AG04450 (cell line): Measurements from ENCODE around the gene CCDC74A. TPM values are rescaled to one million over a fixed set of nuclear protein-coding genes. Genes with fewer than 3 reads are reported as not detected.
"Not testable (repeated sequence)": the region's sequence is repeated elsewhere in the genome, so short reads cannot be mapped to it uniquely, and the experiment has no call there.

Source experiments
- CTCF ChIA-PET: fragments of 300-600, 350-600 bp; formaldehyde crosslinking; extraction: SDS; loops from one replicate; lab custom pipeline; 2022; ENCODE audit warnings: antibody characterized with exemption, inconsistent platforms; lab: Charles Lee
- POLR2A ChIA-PET: fragments of 350-600 bp; formaldehyde crosslinking; extraction: SDS; loops from one replicate; lab custom pipeline; 2021; ENCODE audit warnings: antibody characterized with exemption, inconsistent platforms; lab: Yijun Ruan, JAX
- DNase-seq: peaks from one replicate; pipeline ENCODE4 v3.0.0-alpha.2; 2011; ENCODE audit warnings: low read depth, low spot score
- H3K27ac ChIP-seq: one replicate; pipeline ENCODE4 v1.5.1; 2012; ENCODE audit warnings: low read depth, low read length, control low read depth
- H3K27me3 ChIP-seq: one replicate; pipeline ENCODE4 v1.6.0; 2012; ENCODE audit warnings: low read length; ENCODE audit not compliant: control insufficient read depth, insufficient read depth
- H3K4me3 ChIP-seq: 2 replicates; pipeline ENCODE4 v1.5.1; 2011; ENCODE audit warnings: mild to moderate bottlenecking, low read depth, low read length, control low read depth
- H3K9me3 ChIP-seq: 2 replicates; pipeline ENCODE4 v1.5.1; 2012; ENCODE audit warnings: low read length; ENCODE audit not compliant: control insufficient read depth, insufficient read depth
- polyA plus RNA-seq: library from polyadenylated mRNA; depleted of rRNA; stranded (reverse); fragments of >200 nt; gene quantifications from 2 replicates; pipeline ENCODE4 v1.2.3, GENCODE V29; 2011
- TF ChIP-seq, protein P1 (sequence below): IDR thresholded peaks from 2 replicates; pipeline ENCODE4 v1.5.1; 2011; ENCODE audit warnings: low read depth, low read length, control low read depth, inconsistent platforms

Gene CCDC74A
- polyA plus RNA-seq, 1 experiment: 4.0 TPM

DNA sequence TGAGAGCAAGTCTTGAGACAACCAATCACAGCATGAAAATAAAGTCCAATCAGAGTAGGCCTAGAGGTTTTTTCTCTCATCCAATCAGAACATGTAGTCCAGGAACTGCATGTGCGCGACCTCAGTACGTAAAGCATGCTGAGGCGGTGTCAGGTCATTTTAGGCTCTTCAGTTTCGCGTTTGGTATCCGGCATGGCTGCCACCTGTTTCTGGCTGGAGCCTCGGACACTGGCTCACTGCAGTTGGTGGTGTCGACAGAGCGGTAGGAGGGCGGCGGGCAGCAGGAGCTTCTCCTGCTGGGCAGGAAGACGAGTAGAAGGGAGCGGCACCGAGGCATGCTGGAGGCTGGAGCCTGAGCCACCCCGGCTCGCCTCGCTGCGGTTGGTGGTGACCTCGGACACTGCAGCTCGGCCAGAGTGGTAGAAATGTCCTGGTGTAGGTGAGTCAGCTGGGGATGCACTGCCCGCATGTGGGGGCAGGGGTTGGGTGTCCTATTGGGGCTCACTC is 15.8 kb downstream of the CCDC74A start:
- Histone ChIP-seq H3K27me3 (peaks cover 2% of the 10 kb centered on the region), H3K4me3 (no peak overlapping the region), H3K9me3 (peaks cover 3% of the 10 kb centered on the region; the same call in 1 of the 2 replicates), H3K27ac (no peak overlapping the region)
- ChIA-PET CTCF (no interaction called here), POLR2A (no interaction called here)
- DNase-seq: no peak
- TF ChIP-seq, protein P1, sequence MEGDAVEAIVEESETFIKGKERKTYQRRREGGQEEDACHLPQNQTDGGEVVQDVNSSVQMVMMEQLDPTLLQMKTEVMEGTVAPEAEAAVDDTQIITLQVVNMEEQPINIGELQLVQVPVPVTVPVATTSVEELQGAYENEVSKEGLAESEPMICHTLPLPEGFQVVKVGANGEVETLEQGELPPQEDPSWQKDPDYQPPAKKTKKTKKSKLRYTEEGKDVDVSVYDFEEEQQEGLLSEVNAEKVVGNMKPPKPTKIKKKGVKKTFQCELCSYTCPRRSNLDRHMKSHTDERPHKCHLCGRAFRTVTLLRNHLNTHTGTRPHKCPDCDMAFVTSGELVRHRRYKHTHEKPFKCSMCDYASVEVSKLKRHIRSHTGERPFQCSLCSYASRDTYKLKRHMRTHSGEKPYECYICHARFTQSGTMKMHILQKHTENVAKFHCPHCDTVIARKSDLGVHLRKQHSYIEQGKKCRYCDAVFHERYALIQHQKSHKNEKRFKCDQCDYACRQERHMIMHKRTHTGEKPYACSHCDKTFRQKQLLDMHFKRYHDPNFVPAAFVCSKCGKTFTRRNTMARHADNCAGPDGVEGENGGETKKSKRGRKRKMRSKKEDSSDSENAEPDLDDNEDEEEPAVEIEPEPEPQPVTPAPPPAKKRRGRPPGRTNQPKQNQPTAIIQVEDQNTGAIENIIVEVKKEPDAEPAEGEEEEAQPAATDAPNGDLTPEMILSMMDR: no peak

DNA sequence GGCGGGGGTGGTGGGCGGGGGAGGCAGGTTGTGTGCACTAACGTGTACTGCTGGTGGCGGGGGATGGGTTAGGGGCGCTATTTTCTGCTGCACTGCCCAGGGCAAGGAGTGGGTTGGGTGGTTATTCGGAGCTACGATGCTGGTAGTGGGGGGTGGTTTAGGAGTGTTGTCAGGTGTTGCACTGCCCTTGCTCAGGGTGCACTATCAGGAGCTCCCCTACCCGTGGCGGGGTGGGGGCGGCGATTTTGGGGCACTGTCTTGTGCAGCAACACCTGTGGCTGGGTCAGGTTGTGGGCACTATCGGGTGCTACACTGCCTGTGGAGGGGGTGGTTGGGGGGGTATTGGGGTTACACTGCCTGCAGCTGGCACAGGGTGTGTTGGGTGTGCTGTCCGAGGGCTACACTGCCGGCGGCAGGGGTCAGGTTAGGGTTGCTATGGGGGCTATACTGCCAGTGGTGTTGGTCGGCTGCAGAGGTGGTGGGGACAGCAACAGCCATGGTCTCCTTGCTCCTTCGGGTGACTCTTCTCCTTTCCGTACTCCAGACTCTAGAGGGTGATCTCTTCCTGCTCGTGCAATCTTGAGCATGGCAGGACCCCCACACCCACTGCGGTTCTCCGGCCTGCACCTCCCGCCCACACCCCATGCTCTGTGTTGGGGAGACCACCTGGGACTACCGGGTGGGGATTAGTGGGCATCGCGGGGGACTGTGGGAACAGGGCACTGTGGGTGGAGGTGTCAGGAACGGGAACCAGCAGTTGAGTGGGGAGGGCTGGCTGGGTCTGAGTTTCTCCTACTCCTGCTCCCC is 16.5 kb downstream of the CCDC74A start:
- H3K27ac ChIP-seq, DNase-seq, CTCF ChIA-PET, H3K9me3 ChIP-seq, H3K27me3 ChIP-seq, POLR2A ChIA-PET, H3K4me3 ChIP-seq: not testable (repeated sequence)

DNA sequence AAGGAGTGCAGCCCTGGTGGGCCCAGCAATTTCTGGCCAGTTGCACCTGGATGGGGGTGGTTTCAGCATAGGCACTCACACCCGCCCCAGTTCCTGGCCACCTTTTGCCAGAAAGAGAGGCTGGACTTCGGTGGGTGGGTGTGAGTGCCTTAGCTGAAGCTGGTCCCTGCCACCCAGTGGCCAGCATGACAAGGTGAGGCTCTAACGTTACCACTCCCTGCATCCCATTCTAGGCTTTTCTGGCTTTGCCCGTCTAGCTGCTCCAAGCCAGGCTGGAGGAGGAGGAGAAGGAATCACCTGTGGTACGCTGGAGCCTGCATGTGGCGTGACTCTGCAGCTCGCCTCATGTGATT is 17.1 kb downstream of the CCDC74A start:
- POLR2A ChIA-PET, H3K4me3 ChIP-seq, H3K27ac ChIP-seq, CTCF ChIA-PET, H3K27me3 ChIP-seq, DNase-seq, H3K9me3 ChIP-seq: not testable (repeated sequence)

DNA sequence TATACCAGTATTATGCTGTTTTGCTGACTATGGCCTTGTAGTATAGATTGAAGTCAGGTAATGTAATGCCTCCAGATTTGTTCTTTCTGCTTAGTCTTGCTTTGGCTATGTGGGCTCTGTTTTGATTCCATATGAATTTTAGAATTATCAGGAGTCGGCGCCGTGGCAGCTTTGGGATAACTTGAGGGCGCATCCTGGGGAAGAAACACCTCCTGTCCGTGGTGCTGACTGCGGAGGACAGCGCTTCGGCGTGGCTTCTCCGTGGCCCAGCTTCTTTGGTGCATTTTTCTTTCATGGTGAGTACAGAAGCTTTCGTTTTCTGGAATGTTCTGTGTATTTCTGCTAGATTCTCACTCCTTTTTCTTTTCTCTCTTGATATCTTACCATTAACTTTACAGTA is 25.2 kb downstream of the CCDC74A start:
- DNase-seq: no peak
- no peak overlapping the region for H3K27ac ChIP-seq
- TF ChIP-seq, protein P1: no peak
- no peaks in the 10 kb centered on the region for H3K9me3 ChIP-seq
- peaks cover 6% of the 10 kb centered on the region for H3K27me3 ChIP-seq
- no peak overlapping the region for H3K4me3 ChIP-seq
- ChIA-PET CTCF (no interaction called here), POLR2A (no interaction called here)

DNA sequence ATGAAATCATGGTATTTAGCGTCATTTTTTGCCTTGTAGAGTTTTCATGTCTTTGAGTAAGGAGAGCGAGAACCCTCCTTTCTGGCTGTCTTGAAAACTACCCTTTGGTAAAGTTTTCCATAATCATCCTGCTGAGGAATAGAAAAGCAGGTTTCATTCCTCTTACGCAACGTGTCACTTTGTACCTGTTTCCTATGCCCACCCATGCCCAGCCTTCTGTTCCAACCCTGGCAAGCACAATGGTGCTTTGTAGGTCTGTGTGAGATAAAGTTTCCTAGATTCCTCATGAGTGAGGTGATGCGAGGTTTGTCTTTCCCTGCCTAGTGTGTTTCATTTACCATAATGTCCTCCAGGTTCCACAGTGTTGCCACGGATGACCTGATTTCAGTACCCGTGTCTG is 29.3 kb downstream of the CCDC74A start:
- ChIA-PET POLR2A (no interaction called here), CTCF (no interaction called here)
- DNase-seq: no peak
- TF ChIP-seq, protein P1: no peak
- no peaks in the 10 kb centered on the region for H3K9me3 ChIP-seq
- H3K27me3 ChIP-seq: peaks cover 3% of the 10 kb centered on the region
- H3K27ac ChIP-seq: no peak overlapping the region
- no peak overlapping the region for H3K4me3 ChIP-seq

DNA sequence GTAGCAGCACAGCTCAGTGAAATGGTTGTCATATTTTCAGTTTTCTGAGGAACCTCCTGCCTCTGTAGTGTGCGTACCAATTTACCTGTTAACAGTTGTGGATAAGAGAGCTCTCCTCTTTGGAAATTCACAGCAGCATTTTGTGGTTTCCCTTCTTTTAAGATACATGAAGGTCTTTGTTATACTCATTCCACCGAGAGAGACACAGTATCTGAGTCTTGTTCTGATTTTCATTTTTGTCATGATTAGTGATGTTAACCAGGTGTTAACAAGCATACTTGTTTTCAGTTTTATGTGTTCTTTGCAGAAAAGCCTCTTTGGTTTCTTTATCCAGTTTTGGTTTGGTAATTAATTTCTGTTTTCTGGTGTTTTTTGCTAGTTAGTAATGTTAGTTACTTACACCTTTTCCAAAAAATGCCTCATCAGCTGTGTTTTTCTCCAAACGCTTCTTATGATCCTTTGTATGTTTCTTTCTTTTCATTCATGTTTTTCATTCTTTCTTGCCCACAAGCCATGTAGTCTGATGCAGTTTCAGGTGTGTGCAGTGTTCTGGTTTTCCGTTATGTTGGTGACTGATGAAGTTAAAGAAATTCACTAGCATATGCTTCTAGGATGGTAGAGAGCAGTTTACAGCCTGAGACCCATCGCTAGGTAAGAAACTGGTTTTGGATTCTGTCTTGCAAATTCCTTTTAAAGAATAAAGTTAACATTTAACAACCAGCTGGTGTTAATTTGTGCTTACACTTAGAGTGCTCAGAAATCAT is 30.1 kb downstream of the CCDC74A start:
- Histone ChIP-seq H3K27me3 (peaks cover 3% of the 10 kb centered on the region), H3K4me3 (no peak overlapping the region), H3K9me3 (no peaks in the 10 kb centered on the region), H3K27ac (no peak overlapping the region)
- DNase-seq: no peak
- ChIA-PET POLR2A (no interaction called here), CTCF (no interaction called here)
- TF ChIP-seq, protein P1: no peak
